K562 (cell line): ENCODE results near the gene JUNB. TPM values are rescaled to one million over a fixed set of nuclear protein-coding genes. Genes with fewer than 3 reads are reported as not detected.

Experiments used
- BMI1 ChIP-seq: fragments of 150-350 bp; IDR thresholded peaks from 2 replicates; pipeline ENCODE4 v1.6.1; 2014; ENCODE audit warnings: low read length
- CBX5 ChIP-seq: IDR thresholded peaks from 2 replicates; pipeline ENCODE4 v1.6.1; 2014; ENCODE audit warnings: low read depth, borderline replicate concordance
- ETS1 ChIP-seq: conservative IDR thresholded peaks from 2 replicates; pipeline ENCODE4 v1.6.1; 2011; ENCODE audit warnings: low read depth, mild to moderate bottlenecking, low read length; ENCODE audit not compliant: control insufficient read depth
- HNRNPLL ChIP-seq: fragments of 200-400 bp; formaldehyde crosslinking; IDR thresholded peaks from 2 replicates; pipeline ENCODE4 v1.6.1; 2017; ENCODE audit warnings: low read length, low read depth, mild to moderate bottlenecking; ENCODE audit not compliant: poor library complexity, severe bottlenecking
- LEF1 ChIP-seq: fragments of 450-650 bp; IDR thresholded peaks from 2 replicates; pipeline ENCODE4 v1.6.1; 2016; ENCODE audit warnings: mild to moderate bottlenecking
- MXI1 ChIP-seq: IDR thresholded peaks from 2 replicates; pipeline ENCODE4 v1.6.1; 2011; ENCODE audit warnings: low read depth, mild to moderate bottlenecking, improper control_type of control experiment, low read length
- SMARCA4 ChIP-seq: fragments of 450-650 bp; IDR thresholded peaks from 2 replicates; pipeline ENCODE4 v1.6.1; 2016
- ZNF609 ChIP-seq: sonication (generic); formaldehyde crosslinking; IDR thresholded peaks from 2 replicates; pipeline ENCODE4 v1.8.1; 2023; ENCODE audit warnings: missing genetic modification reagents, mild to moderate bottlenecking, borderline replicate concordance
- polyA plus RNA-seq, 8 experiments: library from polyadenylated mRNA; depleted of rRNA in 4 of 8; stranded (reverse) in 5 of 8; unstranded in 3 of 8; fragments of >200 nt; fragmentation: Nextera tagmentation in 2 of 8; fragmentation: Illumina TruSeq in 1 of 8; extraction: Ambion mirVana in 2 of 8; extraction: Trizol in 1 of 8; gene quantifications; 2 replicates each; pipeline versions ENCODE4 v1.2.1 to v1.2.3, GENCODE V29; 2011 to 2014; ENCODE audit warnings: inconsistent platforms in 1 of 8, missing spikeins in 1 of 8
- total RNA-seq, 7 experiments: library from RNA; depleted of rRNA in 6 of 7; stranded (reverse); fragments of >200 nt in 6 of 7; fragmentation: Illumina TruSeq in 2 of 7; extraction: Trizol in 2 of 7; gene quantifications; 2 replicates each; pipeline versions ENCODE4 v1.2.1 to v1.2.3, GENCODE V29; 2011 to 2021; ENCODE audit warnings: low replicate concordance in 1 of 7
- TF ChIP-seq, protein P1 (sequence below): fragments of 450-650 bp; IDR thresholded peaks from 2 replicates; pipeline ENCODE4 v1.6.1; 2016; ENCODE audit warnings: low read depth, mild to moderate bottlenecking, moderate library complexity
- TF ChIP-seq, protein P2 (sequence below): sonication (generic); formaldehyde crosslinking; IDR thresholded peaks from 2 replicates; pipeline ENCODE4 v1.8.0; 2022; ENCODE audit warnings: mild to moderate bottlenecking, missing genetic modification reagents
- TF ChIP-seq, protein P3 (sequence below), 2 experiments: IDR thresholded peaks; 2 replicates each; pipeline ENCODE4 v1.6.1; 2012; ENCODE audit warnings: improper control_type of control experiment in 2 of 2, low read depth in 2 of 2, low read length in 2 of 2, borderline replicate concordance in 1 of 2
- TF ChIP-seq, protein P4 (sequence below): sonication (generic); formaldehyde crosslinking; IDR thresholded peaks from 2 replicates; pipeline ENCODE4 v1.8.0; 2022; ENCODE audit warnings: missing genetic modification reagents, mild to moderate bottlenecking, moderate library complexity, borderline replicate concordance
- TF ChIP-seq, protein P5 (sequence below), 2 experiments: fragments of 450-650 bp; IDR thresholded peaks; 2 replicates each; pipeline ENCODE4 v1.6.1; 2016

The JUNB gene
- total and polyA plus RNA-seq, 9 of the 15 experiments (the other 6 are each of a cell fraction or from before 2014, with no cell fraction given), result 0.23 to 88.1 (median 13.1) TPM

- TF ChIP-seq ZNF609 (peak; percentile 91; the same call in 1 of the 2 replicates), MXI1 (peak; percentile 36; the same call in 1 of the 2 replicates), SMARCA4 (no peak), CBX5 (0 out of 2 replicates have a peak, but pooled peaks have one; percentile 22), HNRNPLL (peak; percentile 77), BMI1 (no peak), ETS1 (peak; percentile 92), LEF1 (no peak)
- TF ChIP-seq, protein P1, sequence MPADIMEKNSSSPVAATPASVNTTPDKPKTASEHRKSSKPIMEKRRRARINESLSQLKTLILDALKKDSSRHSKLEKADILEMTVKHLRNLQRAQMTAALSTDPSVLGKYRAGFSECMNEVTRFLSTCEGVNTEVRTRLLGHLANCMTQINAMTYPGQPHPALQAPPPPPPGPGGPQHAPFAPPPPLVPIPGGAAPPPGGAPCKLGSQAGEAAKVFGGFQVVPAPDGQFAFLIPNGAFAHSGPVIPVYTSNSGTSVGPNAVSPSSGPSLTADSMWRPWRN, result no peak
- TF ChIP-seq, protein P2, sequence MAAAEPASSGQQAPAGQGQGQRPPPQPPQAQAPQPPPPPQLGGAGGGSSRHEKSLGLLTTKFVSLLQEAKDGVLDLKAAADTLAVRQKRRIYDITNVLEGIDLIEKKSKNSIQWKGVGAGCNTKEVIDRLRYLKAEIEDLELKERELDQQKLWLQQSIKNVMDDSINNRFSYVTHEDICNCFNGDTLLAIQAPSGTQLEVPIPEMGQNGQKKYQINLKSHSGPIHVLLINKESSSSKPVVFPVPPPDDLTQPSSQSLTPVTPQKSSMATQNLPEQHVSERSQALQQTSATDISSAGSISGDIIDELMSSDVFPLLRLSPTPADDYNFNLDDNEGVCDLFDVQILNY, result peak; percentile 83; the same call in 1 of the 2 replicates
- TF ChIP-seq, protein P3, sequence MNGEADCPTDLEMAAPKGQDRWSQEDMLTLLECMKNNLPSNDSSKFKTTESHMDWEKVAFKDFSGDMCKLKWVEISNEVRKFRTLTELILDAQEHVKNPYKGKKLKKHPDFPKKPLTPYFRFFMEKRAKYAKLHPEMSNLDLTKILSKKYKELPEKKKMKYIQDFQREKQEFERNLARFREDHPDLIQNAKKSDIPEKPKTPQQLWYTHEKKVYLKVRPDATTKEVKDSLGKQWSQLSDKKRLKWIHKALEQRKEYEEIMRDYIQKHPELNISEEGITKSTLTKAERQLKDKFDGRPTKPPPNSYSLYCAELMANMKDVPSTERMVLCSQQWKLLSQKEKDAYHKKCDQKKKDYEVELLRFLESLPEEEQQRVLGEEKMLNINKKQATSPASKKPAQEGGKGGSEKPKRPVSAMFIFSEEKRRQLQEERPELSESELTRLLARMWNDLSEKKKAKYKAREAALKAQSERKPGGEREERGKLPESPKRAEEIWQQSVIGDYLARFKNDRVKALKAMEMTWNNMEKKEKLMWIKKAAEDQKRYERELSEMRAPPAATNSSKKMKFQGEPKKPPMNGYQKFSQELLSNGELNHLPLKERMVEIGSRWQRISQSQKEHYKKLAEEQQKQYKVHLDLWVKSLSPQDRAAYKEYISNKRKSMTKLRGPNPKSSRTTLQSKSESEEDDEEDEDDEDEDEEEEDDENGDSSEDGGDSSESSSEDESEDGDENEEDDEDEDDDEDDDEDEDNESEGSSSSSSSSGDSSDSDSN (IDR thresholded peaks at IDR 0.05; ENCODE audit: borderline replicate concordance in 1 of 2, low read depth in 2 of 2, low read length in 2 of 2), result peak; percentile 96
- TF ChIP-seq, protein P4, sequence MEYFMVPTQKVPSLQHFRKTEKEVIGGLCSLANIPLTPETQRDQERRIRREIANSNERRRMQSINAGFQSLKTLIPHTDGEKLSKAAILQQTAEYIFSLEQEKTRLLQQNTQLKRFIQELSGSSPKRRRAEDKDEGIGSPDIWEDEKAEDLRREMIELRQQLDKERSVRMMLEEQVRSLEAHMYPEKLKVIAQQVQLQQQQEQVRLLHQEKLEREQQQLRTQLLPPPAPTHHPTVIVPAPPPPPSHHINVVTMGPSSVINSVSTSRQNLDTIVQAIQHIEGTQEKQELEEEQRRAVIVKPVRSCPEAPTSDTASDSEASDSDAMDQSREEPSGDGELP (CRISPR knock-in tag), result peak; percentile 95
- TF ChIP-seq, protein P5, sequence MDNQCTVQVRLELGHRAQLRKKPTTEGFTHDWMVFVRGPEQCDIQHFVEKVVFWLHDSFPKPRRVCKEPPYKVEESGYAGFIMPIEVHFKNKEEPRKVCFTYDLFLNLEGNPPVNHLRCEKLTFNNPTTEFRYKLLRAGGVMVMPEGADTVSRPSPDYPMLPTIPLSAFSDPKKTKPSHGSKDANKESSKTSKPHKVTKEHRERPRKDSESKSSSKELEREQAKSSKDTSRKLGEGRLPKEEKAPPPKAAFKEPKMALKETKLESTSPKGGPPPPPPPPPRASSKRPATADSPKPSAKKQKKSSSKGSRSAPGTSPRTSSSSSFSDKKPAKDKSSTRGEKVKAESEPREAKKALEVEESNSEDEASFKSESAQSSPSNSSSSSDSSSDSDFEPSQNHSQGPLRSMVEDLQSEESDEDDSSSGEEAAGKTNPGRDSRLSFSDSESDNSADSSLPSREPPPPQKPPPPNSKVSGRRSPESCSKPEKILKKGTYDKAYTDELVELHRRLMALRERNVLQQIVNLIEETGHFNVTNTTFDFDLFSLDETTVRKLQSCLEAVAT (IDR thresholded peaks at IDR 0.05), result peak; percentile 81 to 84; a peak in 3 of 4 replicates
These were observed at the start of gene JUNB (continued) for GRCh38 chr19:12791345-12792050.
